Fibroblast of mammary gland (primary cell): ENCODE data around the gene SULT1A2.
"Not testable (repeated sequence)": the region's sequence is repeated elsewhere in the genome, so short reads cannot be mapped to it uniquely, and the experiment has no call there.

Source experiments
- DNase-seq: peaks from one replicate; pipeline ENCODE4 v3.0.0-alpha.2; 2010; ENCODE audit warnings: low read depth
- H3K4me3 ChIP-seq: 2 replicates; pipeline ENCODE4 v1.5.1; 2011; ENCODE audit warnings: low read depth, mild to moderate bottlenecking, low read length, moderate library complexity; ENCODE audit not compliant: control insufficient read depth
- CTCF ChIP-seq: conservative IDR thresholded peaks from 2 replicates; pipeline ENCODE4 v1.5.1; 2011; ENCODE audit warnings: low read depth, low read length, inconsistent platforms; ENCODE audit not compliant: control insufficient read depth, insufficient read depth

SULT1A2 gene

GRCh38 chr16:28554634-28555423 lies 42.0 kb downstream of the SULT1A2 start:
- H3K4me3 ChIP-seq = peak overlapping the region; percentile 55
- DNase-seq = no peak
- TF ChIP-seq CTCF = no peak

GRCh38 chr16:28553776-28554633 lies 42.8 kb downstream of the SULT1A2 start, which contains the start of gene SGF29:
Gene SGF29 (plus strand): TSS chr16:28553920. CDS start chr16:28581070, 27,150 bp downstream.
- H3K4me3 ChIP-seq = peak within 1 kb of the TSS; percentile 62
- peak; percentile 6 for TF ChIP-seq CTCF
- DNase-seq = peak; percentile 92

GRCh38 chr16:28549301-28549899 lies 47.5 kb downstream of the SULT1A2 start:
- peak; percentile 57 for DNase-seq
- H3K4me3 ChIP-seq = no peak overlapping the region

GRCh38 chr16:28548306-28548802 lies 48.5 kb downstream of the SULT1A2 start:
- TF ChIP-seq CTCF = no peak
- H3K4me3 ChIP-seq = no peak overlapping the region
- DNase-seq = no peak

More at GRCh38 chr16:28549301-28549899, 47.5 kb downstream of the SULT1A2 start:
- TF ChIP-seq CTCF = peak; percentile 59

GRCh38 chr16:28546626-28547025 lies 50.2 kb downstream of the SULT1A2 start:
- H3K4me3 ChIP-seq = no peak overlapping the region
- DNase-seq = no peak
- no peak for TF ChIP-seq CTCF

- not testable (repeated sequence) for H3K4me3 ChIP-seq, DNase-seq
Observed at GRCh38 chr16:28545964-28546363, 50.9 kb downstream of the SULT1A2 start.
